GM12872 (cell line): ENCODE results near the gene HDAC1.

Experiments
- CTCF ChIP-seq: IDR thresholded peaks from 3 replicates; pipeline ENCODE4 v1.5.1; 2011; ENCODE audit warnings: low read depth, mild to moderate bottlenecking, low read length, moderate library complexity; ENCODE audit not compliant: insufficient read depth

Gene HDAC1

DNA sequence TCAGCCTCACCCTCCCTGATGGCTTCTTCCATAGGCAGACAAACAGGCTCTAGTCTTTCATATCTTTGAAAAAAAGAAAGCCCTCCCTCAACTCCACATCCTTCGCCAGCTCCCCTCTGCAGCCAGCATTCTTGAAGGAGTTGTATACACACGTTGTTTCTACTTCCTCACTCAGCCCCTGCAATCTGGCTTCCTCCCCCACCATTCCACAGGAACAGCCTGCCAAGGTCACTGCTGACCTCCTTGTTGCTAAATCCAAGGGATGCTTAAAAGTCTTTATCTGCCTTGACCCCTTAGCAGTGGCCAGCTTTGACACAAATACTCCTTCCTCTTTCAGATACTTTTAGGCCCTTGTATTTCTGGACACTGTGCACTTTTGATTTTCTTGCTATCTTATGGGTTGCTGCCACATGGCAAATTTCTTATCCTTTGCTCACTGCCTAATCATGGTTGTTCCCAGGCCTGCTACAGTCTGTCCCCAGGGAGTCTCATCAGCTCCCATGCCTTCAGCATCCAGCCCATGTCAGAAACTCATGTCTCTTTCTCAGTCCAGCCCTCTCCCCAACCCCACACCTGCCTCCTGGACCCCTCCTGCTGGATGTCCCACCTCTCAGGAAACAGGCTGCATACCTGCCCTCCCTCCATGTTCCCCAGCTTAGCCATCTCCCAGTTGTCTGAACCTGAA is 62.1 kb downstream of the HDAC1 start:
- no peak for TF ChIP-seq CTCF

DNA sequence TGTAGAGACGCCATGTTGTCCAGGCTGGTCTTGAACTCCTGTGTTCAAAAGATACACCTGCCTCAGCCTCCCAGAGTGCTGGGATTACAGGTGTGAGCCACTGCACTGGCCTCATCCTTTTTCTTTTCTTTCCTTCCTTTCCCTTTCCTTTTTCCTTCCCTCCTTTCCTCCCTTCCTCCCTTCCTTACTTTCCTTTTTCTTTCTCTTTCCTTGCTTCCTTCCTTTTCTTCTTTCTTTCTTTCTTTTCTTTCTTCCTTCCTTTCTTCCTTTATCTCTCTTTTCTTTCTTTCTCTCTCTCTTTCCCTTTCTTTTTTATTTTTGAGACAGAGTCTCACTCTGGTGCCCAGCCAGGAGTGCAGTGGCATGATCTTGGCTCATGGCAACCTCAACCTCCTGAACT is 64.6 kb downstream of the HDAC1 start:
- TF ChIP-seq CTCF: no peak

DNA sequence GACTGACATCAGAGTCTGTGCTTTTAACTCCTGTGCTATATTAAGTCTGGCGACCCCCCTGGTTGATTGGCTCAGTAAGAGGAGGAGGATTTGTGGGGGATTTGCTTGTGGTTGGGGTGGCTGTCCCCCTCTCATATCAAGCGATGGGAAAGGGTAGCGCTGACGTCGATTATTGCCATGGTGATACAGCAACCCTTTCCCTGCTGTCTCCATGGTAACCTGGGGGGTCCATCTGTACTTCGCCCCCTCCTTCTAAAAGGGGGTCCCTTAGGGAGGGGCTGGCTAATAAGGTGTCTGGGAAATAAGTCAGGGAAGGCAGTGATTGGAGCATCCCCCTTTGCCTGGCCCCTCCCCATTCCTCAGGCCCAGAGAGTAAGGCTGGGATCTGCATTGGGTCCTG is 65.7 kb downstream of the HDAC1 start:
- no peak for TF ChIP-seq CTCF

- no peak for TF ChIP-seq CTCF
Measured at GRCh38 chr1:32358435-32358834, 66.6 kb downstream of the HDAC1 start.

GRCh38 chr1:32361308-32361673 is 69.4 kb downstream of the HDAC1 start:
- TF ChIP-seq CTCF: no peak

DNA sequence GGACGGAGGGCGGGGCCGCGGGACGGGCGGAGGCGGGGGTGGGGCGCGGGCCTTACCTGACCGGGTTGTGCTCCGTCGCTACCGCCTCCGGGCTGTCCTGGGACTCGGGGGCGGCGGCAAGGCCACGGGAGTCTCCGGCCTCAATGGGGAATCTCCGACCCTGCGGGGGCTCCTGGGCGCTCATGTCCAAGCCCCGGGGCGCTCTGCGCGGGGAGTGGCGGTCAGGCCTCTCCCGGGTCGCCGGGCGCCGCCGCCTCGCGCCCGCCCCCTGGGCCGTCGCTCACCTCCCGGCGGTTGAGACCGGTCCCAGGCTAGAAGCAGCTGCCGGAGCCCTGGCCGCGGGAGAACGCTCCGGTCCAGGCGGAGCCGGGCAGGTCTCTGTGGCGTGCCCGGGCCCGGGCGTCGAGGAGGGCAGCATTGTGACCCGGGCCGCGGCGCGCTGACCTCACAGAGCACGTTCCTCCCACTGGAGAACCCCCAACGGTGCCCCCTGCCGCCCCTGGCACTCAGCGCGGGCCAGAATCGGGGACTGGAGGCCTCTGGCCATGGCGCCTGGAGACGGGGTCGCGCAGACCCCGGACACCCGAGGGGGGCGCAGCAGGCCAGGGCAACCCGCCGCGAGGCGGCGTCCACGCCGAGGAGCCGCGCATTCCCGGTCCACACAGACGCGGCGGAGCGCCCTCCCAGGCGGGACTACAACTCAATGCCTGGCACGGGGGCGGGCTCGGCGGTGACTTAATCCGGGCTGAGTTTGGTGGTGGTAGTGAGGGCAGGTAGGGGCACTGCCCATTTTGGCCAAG is 70.0 kb downstream of the HDAC1 start:
- TF ChIP-seq CTCF: peak; percentile 28; the same call in 1 of the 3 replicates

- no peak for TF ChIP-seq CTCF
Measured at GRCh38 chr1:32362474-32363313, 70.8 kb downstream of the HDAC1 start, which contains the start of the genes FAM229A and TSSK3. FAM229A (minus strand) TSS chr1:32362485; CDS start chr1:32362091, 394 bp downstream. TSSK3 (plus strand) TSS chr1:32362539; CDS start chr1:32362702, 163 bp downstream.
